Neural progenitor cell (in vitro differentiated cells): ENCODE measurements around the gene LIPT2. TPM values are rescaled to one million over a fixed set of nuclear protein-coding genes. Genes with fewer than 3 reads are reported as not detected.

Source experiments
- DNase-seq: peaks from one replicate; pipeline ENCODE4 v3.0.0-alpha.2; 2016; ENCODE audit warnings: low spot score
- H2AFZ ChIP-seq: fragments of 200-600 bp; sonication (generic); replicated peaks from 2 replicates; pipeline ENCODE4 v1.6.1; 2016; ENCODE audit warnings: antibody characterized with exemption
- H3F3A ChIP-seq: fragments of 200-600 bp; sonication (generic); 2 replicates; pipeline ENCODE4 v1.6.1; 2016; ENCODE audit warnings: antibody characterized with exemption, low read depth
- H3K27ac ChIP-seq: fragments of 200-600 bp; sonication (generic); 2 replicates; pipeline ENCODE4 v1.5.1; 2016; ENCODE audit warnings: mild to moderate bottlenecking
- H3K27me3 ChIP-seq: fragments of 200-600 bp; sonication (generic); 2 replicates; pipeline ENCODE4 v1.6.1; 2016; ENCODE audit warnings: mild to moderate bottlenecking, moderate library complexity
- H3K36me3 ChIP-seq: fragments of 200-600 bp; sonication (generic); 2 replicates; pipeline ENCODE4 v1.5.1; 2016
- H3K4me1 ChIP-seq: fragments of 200-600 bp; sonication (generic); 2 replicates; pipeline ENCODE4 v1.6.1; 2016; ENCODE audit warnings: mixed run types
- H3K4me2 ChIP-seq: fragments of 200-600 bp; sonication (generic); 2 replicates; pipeline ENCODE4 v1.6.1; 2016
- H3K4me3 ChIP-seq: fragments of 200-600 bp; sonication (generic); 2 replicates; pipeline ENCODE4 v1.5.1; 2016
- H3K79me2 ChIP-seq: fragments of 200-600 bp; sonication (generic); 2 replicates; pipeline ENCODE4 v1.6.1; 2016; ENCODE audit warnings: low read depth
- H3K9ac ChIP-seq: fragments of 200-600 bp; sonication (generic); 2 replicates; pipeline ENCODE4 v1.6.1; 2016
- H3K9me3 ChIP-seq: fragments of 200-600 bp; sonication (generic); 2 replicates; pipeline ENCODE4 v1.5.1; 2016; ENCODE audit warnings: low read depth
- H4K20me1 ChIP-seq: fragments of 200-600 bp; sonication (generic); 2 replicates; pipeline ENCODE4 v1.6.1; 2016; ENCODE audit warnings: low read depth
- H3K27ac Mint-ChIP-seq: 3 replicates; pipeline ENCODE4 v1.8.0; 2021; ENCODE audit warnings: mixed read lengths
- H3K27me3 Mint-ChIP-seq: 2 replicates; pipeline ENCODE4 v1.8.0; 2022; ENCODE audit warnings: low read depth, mild to moderate bottlenecking, inconsistent platforms, moderate library complexity, mixed read lengths; ENCODE audit not compliant: insufficient read depth
- H3K36me3 Mint-ChIP-seq: 3 replicates; pipeline ENCODE4 v1.8.0; 2021; ENCODE audit warnings: mixed read lengths
- H3K4me1 Mint-ChIP-seq: 3 replicates; pipeline ENCODE4 v1.8.0; 2021; ENCODE audit warnings: mixed read lengths
- H3K4me3 Mint-ChIP-seq: 3 replicates; pipeline ENCODE4 v1.8.0; 2021; ENCODE audit warnings: mild to moderate bottlenecking, moderate library complexity, mixed read lengths
- H3K9me3 Mint-ChIP-seq: 3 replicates; pipeline ENCODE4 v1.8.0; 2020; ENCODE audit warnings: mixed read lengths
- EZH2 ChIP-seq: fragments of 200-600 bp; sonication (generic); IDR thresholded peaks from 2 replicates; pipeline ENCODE4 v1.6.1; 2017; ENCODE audit warnings: antibody characterized with exemption, mild to moderate bottlenecking, moderate library complexity
- EZH2phosphoT487 ChIP-seq: fragments of 200-600 bp; sonication (generic); IDR thresholded peaks from 2 replicates; pipeline ENCODE4 v1.6.1; 2017; ENCODE audit warnings: antibody characterized with exemption
- total RNA-seq: library from RNA; depleted of rRNA; stranded (reverse); fragments of >200 nt; gene quantifications from 2 replicates; pipeline ENCODE4 v1.2.3, GENCODE V29; 2015; ENCODE audit warnings: low replicate concordance
- TF ChIP-seq, protein P1 (sequence below): fragments of 200-600 bp; sonication (generic); IDR thresholded peaks from 2 replicates; pipeline ENCODE4 v1.5.1; 2017; ENCODE audit warnings: antibody characterized with exemption, mild to moderate bottlenecking

Gene LIPT2
- total RNA-seq, 1 donor from 2014 or later: 16.9 TPM

DNA sequence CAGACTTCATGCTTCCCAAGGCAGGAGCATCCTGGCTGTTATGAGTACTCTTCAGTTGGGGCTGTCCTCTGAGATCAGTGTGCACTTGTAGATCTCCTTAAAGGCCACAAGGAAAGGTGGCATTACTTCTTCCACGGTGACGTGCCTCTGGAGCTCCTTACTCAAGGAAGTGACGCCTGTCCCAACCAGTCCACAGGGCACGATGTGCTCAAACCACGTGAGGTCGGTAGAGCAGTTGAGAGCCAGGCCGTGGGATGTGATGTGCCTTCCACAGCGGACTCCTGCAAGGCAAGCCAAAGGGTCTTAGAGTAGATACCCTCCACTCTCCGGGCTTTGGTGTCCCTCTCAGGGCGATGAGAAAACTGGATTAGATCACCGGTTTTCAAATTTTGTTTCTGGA is 1.4 kb downstream of the LIPT2 start:
- peak overlapping the region; percentile 80 for H3K27ac Mint-ChIP-seq
- peak overlapping the region; percentile 86 for H3K4me2 ChIP-seq
- peaks cover 12% of the 10 kb centered on the region for H3K4me1 ChIP-seq
- H3K79me2 ChIP-seq: no peaks in the 10 kb centered on the region
- peak overlapping the region; percentile 72 for H3K4me3 ChIP-seq
- H3K9me3 ChIP-seq: no peaks in the 10 kb centered on the region
- TF ChIP-seq EZH2phosphoT487: no peak
- TF ChIP-seq EZH2: no peak
- TF ChIP-seq, protein P1, sequence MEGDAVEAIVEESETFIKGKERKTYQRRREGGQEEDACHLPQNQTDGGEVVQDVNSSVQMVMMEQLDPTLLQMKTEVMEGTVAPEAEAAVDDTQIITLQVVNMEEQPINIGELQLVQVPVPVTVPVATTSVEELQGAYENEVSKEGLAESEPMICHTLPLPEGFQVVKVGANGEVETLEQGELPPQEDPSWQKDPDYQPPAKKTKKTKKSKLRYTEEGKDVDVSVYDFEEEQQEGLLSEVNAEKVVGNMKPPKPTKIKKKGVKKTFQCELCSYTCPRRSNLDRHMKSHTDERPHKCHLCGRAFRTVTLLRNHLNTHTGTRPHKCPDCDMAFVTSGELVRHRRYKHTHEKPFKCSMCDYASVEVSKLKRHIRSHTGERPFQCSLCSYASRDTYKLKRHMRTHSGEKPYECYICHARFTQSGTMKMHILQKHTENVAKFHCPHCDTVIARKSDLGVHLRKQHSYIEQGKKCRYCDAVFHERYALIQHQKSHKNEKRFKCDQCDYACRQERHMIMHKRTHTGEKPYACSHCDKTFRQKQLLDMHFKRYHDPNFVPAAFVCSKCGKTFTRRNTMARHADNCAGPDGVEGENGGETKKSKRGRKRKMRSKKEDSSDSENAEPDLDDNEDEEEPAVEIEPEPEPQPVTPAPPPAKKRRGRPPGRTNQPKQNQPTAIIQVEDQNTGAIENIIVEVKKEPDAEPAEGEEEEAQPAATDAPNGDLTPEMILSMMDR: no peak
- no peak overlapping the region for H3K9ac ChIP-seq
- peaks cover 24% of the 10 kb centered on the region for H3F3A ChIP-seq
- H3K4me1 Mint-ChIP-seq: peaks cover 14% of the 10 kb centered on the region
- DNase-seq: no peak
- no peaks in the 10 kb centered on the region for H4K20me1 ChIP-seq
- peaks cover 17% of the 10 kb centered on the region for H3K36me3 Mint-ChIP-seq
- H3K4me3 Mint-ChIP-seq: peak overlapping the region; percentile 85
- peak overlapping the region; percentile 70 for H2AFZ ChIP-seq
- H3K27me3 Mint-ChIP-seq: peaks cover 2% of the 10 kb centered on the region
- no peak overlapping the region for H3K27ac ChIP-seq
- H3K27me3 ChIP-seq: no peaks in the 10 kb centered on the region
- no peaks in the 10 kb centered on the region for H3K36me3 ChIP-seq
- H3K9me3 Mint-ChIP-seq: peaks cover 19% of the 10 kb centered on the region

DNA sequence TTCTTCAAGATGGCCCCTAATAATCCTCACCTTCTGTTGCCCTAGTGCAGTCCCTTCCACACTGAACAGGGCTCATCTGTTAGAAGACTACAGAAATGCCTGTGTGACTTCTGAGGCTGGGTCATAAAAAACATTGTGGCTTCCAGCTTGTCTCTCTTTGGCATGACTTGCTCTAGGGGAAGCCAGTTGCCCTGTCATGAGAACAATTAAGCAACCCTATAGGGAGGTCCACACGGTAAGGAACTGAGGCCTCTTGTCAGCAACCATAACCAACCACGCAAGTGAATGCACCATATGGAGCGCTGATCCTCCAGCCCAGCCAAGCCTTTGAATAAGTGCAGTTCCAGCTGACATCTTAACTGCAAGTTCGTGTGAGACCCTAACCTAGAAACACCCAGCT is 2.6 kb downstream of the LIPT2 start:
- peaks cover 12% of the 10 kb centered on the region for H3K4me1 ChIP-seq
- Mint-ChIP-seq H3K27ac (no peak overlapping the region), H3K4me1 (peaks cover 14% of the 10 kb centered on the region), H3K9me3 (peaks cover 10% of the 10 kb centered on the region), H3K27me3 (peaks cover 2% of the 10 kb centered on the region), H3K36me3 (peaks cover 9% of the 10 kb centered on the region), H3K4me3 (no peak overlapping the region)
- H3K27me3 ChIP-seq: no peaks in the 10 kb centered on the region
- no peaks in the 10 kb centered on the region for H3K9me3 ChIP-seq
- no peak overlapping the region for H2AFZ ChIP-seq
- no peaks in the 10 kb centered on the region for H4K20me1 ChIP-seq
- H3F3A ChIP-seq: peaks cover 24% of the 10 kb centered on the region
- H3K79me2 ChIP-seq: no peaks in the 10 kb centered on the region
- no peak for DNase-seq
- TF ChIP-seq EZH2: no peak
- TF ChIP-seq EZH2phosphoT487: no peak
- TF ChIP-seq, protein P1: no peak
- no peak overlapping the region for H3K9ac ChIP-seq
- no peak overlapping the region for H3K27ac ChIP-seq
- no peak overlapping the region for H3K4me3 ChIP-seq
- H3K36me3 ChIP-seq: no peaks in the 10 kb centered on the region
- H3K4me2 ChIP-seq: no peak overlapping the region

DNA sequence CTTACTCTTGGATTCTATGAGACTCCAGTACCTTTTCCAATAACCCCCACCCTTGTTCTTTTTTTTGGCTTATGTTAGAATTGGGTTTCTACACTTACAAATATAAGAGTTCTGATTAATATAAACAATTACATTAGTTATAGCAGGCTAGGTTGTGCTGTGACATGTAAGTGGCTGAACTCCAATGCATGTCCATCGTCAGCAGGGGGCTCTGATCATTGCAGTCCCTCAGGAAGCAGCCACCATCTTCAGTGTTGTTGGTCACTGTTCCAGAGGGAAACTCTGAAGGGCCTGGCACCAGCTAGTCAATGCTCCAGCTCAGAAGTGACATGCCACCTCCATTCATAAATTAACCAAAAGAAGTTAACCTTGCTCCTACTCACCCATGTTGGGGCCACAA is 5.6 kb downstream of the LIPT2 start:
- no peaks in the 10 kb centered on the region for H3K9me3 Mint-ChIP-seq
- peaks cover 12% of the 10 kb centered on the region for H3K4me1 Mint-ChIP-seq
- Histone ChIP-seq H3K4me1 (peaks cover 6% of the 10 kb centered on the region), H3K36me3 (no peaks in the 10 kb centered on the region), H2AFZ (no peak overlapping the region), H3K4me3 (no peak overlapping the region), H3F3A (peaks cover 13% of the 10 kb centered on the region), H3K9ac (no peak overlapping the region), H3K79me2 (no peaks in the 10 kb centered on the region), H3K27ac (no peak overlapping the region), H3K27me3 (no peaks in the 10 kb centered on the region), H4K20me1 (no peaks in the 10 kb centered on the region), H3K9me3 (no peaks in the 10 kb centered on the region), H3K4me2 (no peak overlapping the region)
- peaks cover 4% of the 10 kb centered on the region for H3K36me3 Mint-ChIP-seq
- TF ChIP-seq, protein P1: peak; percentile 26
- TF ChIP-seq EZH2: no peak
- no peak overlapping the region for H3K27ac Mint-ChIP-seq
- no peak overlapping the region for H3K4me3 Mint-ChIP-seq
- H3K27me3 Mint-ChIP-seq: no peaks in the 10 kb centered on the region
- peak; percentile 21 for DNase-seq
